Activated effector memory CD4-positive, alpha-beta T cell treated with anti-CD3 and anti-CD28 coated beads, Interleukin-2, amount 50 U/mL, for 16 hours (primary cell): ENCODE data around the gene DAPK3.
"Not testable (repeated sequence)": the region's sequence is repeated elsewhere in the genome, so short reads cannot be mapped to it uniquely, and the experiment has no call there.

Source experiments
- DNase-seq: peaks from one replicate; pipeline ENCODE4 v3.0.0-alpha.2; 2020

The DAPK3 gene

GRCh38 chr19:4000798-4001197, 29.9 kb upstream of the DAPK3 start:
- DNase-seq: not testable (repeated sequence)

- DNase-seq: not testable (repeated sequence)
Observed at GRCh38 chr19:3998667-3999412, 27.9 kb upstream of the DAPK3 start.

- DNase-seq: no peak
Observed at GRCh38 chr19:3995607-3996006, 24.7 kb upstream of the DAPK3 start.

- no peak for DNase-seq
Observed at GRCh38 chr19:3990815-3991117, 19.9 kb upstream of the DAPK3 start.

- peak; percentile 96 for DNase-seq
Observed at GRCh38 chr19:3987619-3988371, 16.9 kb upstream of the DAPK3 start.

GRCh38 chr19:3986260-3987041, 15.6 kb upstream of the DAPK3 start:
- DNase-seq: peak; percentile 84

GRCh38 chr19:3985643-3986259, 14.9 kb upstream of the DAPK3 start:
- DNase-seq: no peak

- DNase-seq: peak; percentile 96
Observed at GRCh38 chr19:3984908-3985642, 14.2 kb upstream of the DAPK3 start, which contains the start of gene EEF2. EEF2 (minus strand) TSS chr19:3985463; CDS start chr19:3985380, 83 bp downstream.

- peak; percentile 76 for DNase-seq
Observed at GRCh38 chr19:3984584-3984907, 13.6 kb upstream of the DAPK3 start.

GRCh38 chr19:3983936-3984583, 13.2 kb upstream of the DAPK3 start:
- DNase-seq: peak; percentile 81

- DNase-seq: no peak
Observed at GRCh38 chr19:3983542-3983914, 12.6 kb upstream of the DAPK3 start.

- DNase-seq: no peak
Observed at GRCh38 chr19:3982701-3983541, 12.0 kb upstream of the DAPK3 start.

- DNase-seq: no peak
Observed at GRCh38 chr19:3981736-3982681, 11.1 kb upstream of the DAPK3 start.

- no peak for DNase-seq
Observed at GRCh38 chr19:3981373-3981735, 10.5 kb upstream of the DAPK3 start.

GRCh38 chr19:3980353-3981251, 9.7 kb upstream of the DAPK3 start:
- DNase-seq: no peak

- no peak for DNase-seq
Observed at GRCh38 chr19:3979674-3980352, 8.9 kb upstream of the DAPK3 start.

GRCh38 chr19:3979289-3979673, 8.4 kb upstream of the DAPK3 start:
- DNase-seq: no peak

GRCh38 chr19:3978145-3978544, 7.2 kb upstream of the DAPK3 start:
- DNase-seq: no peak
